HepG2 (cell line): Measurements from ENCODE around the gene UTS2R. TPM values are rescaled to one million over a fixed set of nuclear protein-coding genes. Genes with fewer than 3 reads are reported as not detected.

Experiments used
- BCL6 ChIP-seq: IDR thresholded peaks from 2 replicates; pipeline ENCODE4 v1.6.1; 2016; ENCODE audit warnings: missing genetic modification reagents, missing compliant biosample characterization
- JARID2 ChIP-seq: sonication (generic); formaldehyde crosslinking; IDR thresholded peaks from 2 replicates; pipeline ENCODE4 v1.8.1; 2023; ENCODE audit warnings: missing genetic modification reagents, inconsistent platforms; ENCODE audit not compliant: insufficient replicate concordance
- KMT2A ChIP-seq: sonication (generic); formaldehyde crosslinking; IDR thresholded peaks from 2 replicates; pipeline ENCODE4 v1.4.0; 2020; ENCODE audit warnings: missing genetic modification reagents
- MXD4 ChIP-seq: IDR thresholded peaks from 2 replicates; pipeline ENCODE4 v1.6.1; 2016; ENCODE audit warnings: mild to moderate bottlenecking, missing biosample characterization, missing genetic modification reagents
- PTBP1 ChIP-seq: fragments of 200-400 bp; formaldehyde crosslinking; IDR thresholded peaks from 2 replicates; pipeline ENCODE4 v1.6.1; 2018; ENCODE audit warnings: low read length, low read depth; ENCODE audit not compliant: poor library complexity, severe bottlenecking
- RERE ChIP-seq: IDR thresholded peaks from 2 replicates; pipeline ENCODE4 v1.6.1; 2016; ENCODE audit warnings: low read depth, missing genetic modification reagents, missing compliant biosample characterization
- SMYD3 ChIP-seq: sonication (generic); formaldehyde crosslinking; IDR thresholded peaks from 2 replicates; pipeline ENCODE4 v1.8.1; 2023; ENCODE audit warnings: mild to moderate bottlenecking, missing genetic modification reagents
- TFE3 ChIP-seq: IDR thresholded peaks from 2 replicates; pipeline ENCODE4 v1.6.1; 2016
- ZNF704 ChIP-seq: sonication (generic); formaldehyde crosslinking; IDR thresholded peaks from 2 replicates; pipeline ENCODE4 v1.8.1; 2023; ENCODE audit warnings: mild to moderate bottlenecking, inconsistent platforms, moderate library complexity, missing genetic modification reagents, borderline replicate concordance
- polyA plus RNA-seq, 8 experiments: library from polyadenylated mRNA; depleted of rRNA in 3 of 8; stranded (reverse) in 7 of 8; unstranded in 1 of 8; fragments of >200 nt; fragmentation: Illumina TruSeq in 4 of 8; extraction: Trizol in 4 of 8; gene quantifications; 2 replicates each; pipeline versions ENCODE4 v1.2.1 to v1.2.3, GENCODE V29; 2011 to 2016; ENCODE audit warnings: low read depth in 4 of 8, missing spikeins in 1 of 8, mixed read lengths in 1 of 8; ENCODE audit not compliant: insufficient read depth in 1 of 8
- total RNA-seq, 5 experiments: library from RNA; depleted of rRNA; stranded (reverse); fragments of >200 nt; fragmentation: Illumina TruSeq; extraction: Trizol; gene quantifications; 2 replicates each; pipeline ENCODE4 v1.2.3, GENCODE V29; 2016; ENCODE audit warnings: low read depth in 1 of 5
- TF ChIP-seq, protein P1 (sequence below), 2 experiments: sonication (generic) in 1 of 2; formaldehyde crosslinking in 1 of 2; IDR thresholded peaks; 2 replicates each; pipeline versions ENCODE4 v1.4.0 to v1.6.1; 2018 to 2020; ENCODE audit warnings: missing genetic modification reagents in 2 of 2, borderline replicate concordance in 1 of 2, low read depth in 1 of 2, mild to moderate bottlenecking in 1 of 2, missing biosample characterization in 1 of 2
- TF ChIP-seq, protein P2 (sequence below): sonication (generic); formaldehyde crosslinking; IDR thresholded peaks from 2 replicates; pipeline ENCODE4 v1.5.1; 2020; ENCODE audit warnings: mild to moderate bottlenecking, missing genetic modification reagents, borderline replicate concordance

Gene UTS2R
- total and polyA plus RNA-seq, 2 of the 13 experiments (the other 11 are each of a cell fraction or from before 2014, with no cell fraction given) = 0.13 to 0.15 TPM

DNA sequence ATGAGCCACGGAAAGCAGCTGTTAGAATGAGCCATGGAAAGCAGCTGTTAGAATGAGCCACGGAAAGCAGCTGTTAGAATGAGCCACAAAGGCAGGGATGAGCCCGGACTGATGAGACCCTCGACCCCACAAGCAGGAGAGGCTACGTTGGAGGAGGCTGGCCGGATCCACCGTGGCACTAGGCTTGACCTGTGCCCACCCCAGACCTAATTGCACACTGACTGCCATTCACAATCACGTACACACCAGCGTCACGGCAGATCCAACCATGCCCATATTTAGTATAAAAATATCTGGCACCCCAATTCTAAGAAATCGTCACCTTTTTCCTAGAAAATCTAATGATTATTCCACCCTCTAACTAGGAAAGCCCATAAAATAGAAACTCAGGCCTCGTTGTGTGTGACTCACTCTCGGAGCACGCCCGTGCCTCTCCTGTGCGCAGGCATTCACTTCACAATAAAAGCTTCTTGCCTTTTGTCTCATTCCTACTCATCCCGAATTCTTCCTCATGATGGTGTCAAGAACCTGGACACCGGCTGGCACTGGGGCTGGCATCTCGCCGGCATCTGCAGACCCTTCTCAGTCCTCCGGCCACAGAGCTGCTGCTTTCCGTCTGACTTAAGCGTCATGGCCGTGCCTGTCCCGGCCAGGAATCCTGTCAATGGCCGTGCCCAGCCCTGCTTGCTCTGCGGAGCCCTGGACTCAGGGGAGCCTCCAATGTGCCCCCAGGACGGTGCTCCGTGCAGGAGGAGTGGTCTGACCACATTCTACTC is 32.5 kb upstream of the UTS2R start (continued):
- no peak for TF ChIP-seq TFE3 (CRISPR knock-in tag)
- no peak for TF ChIP-seq RERE (CRISPR knock-in tag)
- no peak for TF ChIP-seq PTBP1
- 0 out of 2 replicates have a peak, but pooled peaks have one; percentile 40 for TF ChIP-seq MXD4
- TF ChIP-seq ZNF704 (CRISPR knock-in tag) = no peak
- no peak for TF ChIP-seq KMT2A
- 0 out of 2 replicates have a peak, but pooled peaks have one; percentile 20 for TF ChIP-seq BCL6 (CRISPR knock-in tag)
- no peak for TF ChIP-seq JARID2 (CRISPR knock-in tag)
- TF ChIP-seq, protein P1, sequence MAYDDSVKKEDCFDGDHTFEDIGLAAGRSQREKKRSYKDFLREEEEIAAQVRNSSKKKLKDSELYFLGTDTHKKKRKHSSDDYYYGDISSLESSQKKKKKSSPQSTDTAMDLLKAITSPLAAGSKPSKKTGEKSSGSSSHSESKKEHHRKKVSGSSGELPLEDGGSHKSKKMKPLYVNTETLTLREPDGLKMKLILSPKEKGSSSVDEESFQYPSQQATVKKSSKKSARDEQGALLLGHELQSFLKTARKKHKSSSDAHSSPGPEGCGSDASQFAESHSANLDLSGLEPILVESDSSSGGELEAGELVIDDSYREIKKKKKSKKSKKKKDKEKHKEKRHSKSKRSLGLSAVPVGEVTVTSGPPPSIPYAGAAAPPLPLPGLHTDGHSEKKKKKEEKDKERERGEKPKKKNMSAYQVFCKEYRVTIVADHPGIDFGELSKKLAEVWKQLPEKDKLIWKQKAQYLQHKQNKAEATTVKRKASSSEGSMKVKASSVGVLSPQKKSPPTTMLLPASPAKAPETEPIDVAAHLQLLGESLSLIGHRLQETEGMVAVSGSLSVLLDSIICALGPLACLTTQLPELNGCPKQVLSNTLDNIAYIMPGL (CRISPR knock-in tag; IDR thresholded peaks at IDR 0.05; ENCODE audit: borderline replicate concordance in 1 of 2, low read depth in 1 of 2) = peak in 1 of 2 experiments; percentile 44; a peak in 1 of 4 replicates
- no peak for TF ChIP-seq SMYD3 (CRISPR knock-in tag)
- TF ChIP-seq, protein P2, sequence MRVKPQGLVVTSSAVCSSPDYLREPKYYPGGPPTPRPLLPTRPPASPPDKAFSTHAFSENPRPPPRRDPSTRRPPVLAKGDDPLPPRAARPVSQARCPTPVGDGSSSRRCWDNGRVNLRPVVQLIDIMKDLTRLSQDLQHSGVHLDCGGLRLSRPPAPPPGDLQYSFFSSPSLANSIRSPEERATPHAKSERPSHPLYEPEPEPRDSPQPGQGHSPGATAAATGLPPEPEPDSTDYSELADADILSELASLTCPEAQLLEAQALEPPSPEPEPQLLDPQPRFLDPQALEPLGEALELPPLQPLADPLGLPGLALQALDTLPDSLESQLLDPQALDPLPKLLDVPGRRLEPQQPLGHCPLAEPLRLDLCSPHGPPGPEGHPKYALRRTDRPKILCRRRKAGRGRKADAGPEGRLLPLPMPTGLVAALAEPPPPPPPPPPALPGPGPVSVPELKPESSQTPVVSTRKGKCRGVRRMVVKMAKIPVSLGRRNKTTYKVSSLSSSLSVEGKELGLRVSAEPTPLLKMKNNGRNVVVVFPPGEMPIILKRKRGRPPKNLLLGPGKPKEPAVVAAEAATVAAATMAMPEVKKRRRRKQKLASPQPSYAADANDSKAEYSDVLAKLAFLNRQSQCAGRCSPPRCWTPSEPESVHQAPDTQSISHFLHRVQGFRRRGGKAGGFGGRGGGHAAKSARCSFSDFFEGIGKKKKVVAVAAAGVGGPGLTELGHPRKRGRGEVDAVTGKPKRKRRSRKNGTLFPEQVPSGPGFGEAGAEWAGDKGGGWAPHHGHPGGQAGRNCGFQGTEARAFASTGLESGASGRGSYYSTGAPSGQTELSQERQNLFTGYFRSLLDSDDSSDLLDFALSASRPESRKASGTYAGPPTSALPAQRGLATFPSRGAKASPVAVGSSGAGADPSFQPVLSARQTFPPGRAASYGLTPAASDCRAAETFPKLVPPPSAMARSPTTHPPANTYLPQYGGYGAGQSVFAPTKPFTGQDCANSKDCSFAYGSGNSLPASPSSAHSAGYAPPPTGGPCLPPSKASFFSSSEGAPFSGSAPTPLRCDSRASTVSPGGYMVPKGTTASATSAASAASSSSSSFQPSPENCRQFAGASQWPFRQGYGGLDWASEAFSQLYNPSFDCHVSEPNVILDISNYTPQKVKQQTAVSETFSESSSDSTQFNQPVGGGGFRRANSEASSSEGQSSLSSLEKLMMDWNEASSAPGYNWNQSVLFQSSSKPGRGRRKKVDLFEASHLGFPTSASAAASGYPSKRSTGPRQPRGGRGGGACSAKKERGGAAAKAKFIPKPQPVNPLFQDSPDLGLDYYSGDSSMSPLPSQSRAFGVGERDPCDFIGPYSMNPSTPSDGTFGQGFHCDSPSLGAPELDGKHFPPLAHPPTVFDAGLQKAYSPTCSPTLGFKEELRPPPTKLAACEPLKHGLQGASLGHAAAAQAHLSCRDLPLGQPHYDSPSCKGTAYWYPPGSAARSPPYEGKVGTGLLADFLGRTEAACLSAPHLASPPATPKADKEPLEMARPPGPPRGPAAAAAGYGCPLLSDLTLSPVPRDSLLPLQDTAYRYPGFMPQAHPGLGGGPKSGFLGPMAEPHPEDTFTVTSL = no peak
